GM12874 (cell line): Measurements from ENCODE around the gene SAC3D1.

ENCODE experiments used
- TF ChIP-seq, protein P1 (sequence below): IDR thresholded peaks from 2 replicates; pipeline ENCODE4 v1.5.1; 2011; ENCODE audit warnings: low read depth, mild to moderate bottlenecking, control low read depth, low read length, moderate library complexity; ENCODE audit not compliant: insufficient read depth

Gene SAC3D1

DNA sequence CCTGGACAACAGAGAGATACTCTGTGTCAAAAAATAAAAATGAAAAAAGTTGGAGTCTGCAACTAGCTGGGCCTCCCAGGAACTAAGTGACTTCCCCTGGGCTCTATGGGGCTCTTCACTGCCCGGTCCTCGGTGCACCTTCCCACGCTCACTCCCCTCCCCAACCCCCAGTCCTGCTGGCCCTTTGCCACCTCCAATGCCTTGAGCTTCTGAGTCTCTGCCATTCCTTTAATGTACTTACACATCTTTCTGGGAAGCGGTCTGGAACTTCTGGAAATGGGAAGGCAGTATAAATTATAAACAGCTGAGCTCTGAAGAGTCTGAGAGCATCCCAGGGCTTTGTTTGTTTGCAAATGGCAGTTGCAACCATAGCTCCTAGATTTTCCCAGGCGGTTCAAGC, 38.3 kb upstream of the SAC3D1 start:
- TF ChIP-seq, protein P1, sequence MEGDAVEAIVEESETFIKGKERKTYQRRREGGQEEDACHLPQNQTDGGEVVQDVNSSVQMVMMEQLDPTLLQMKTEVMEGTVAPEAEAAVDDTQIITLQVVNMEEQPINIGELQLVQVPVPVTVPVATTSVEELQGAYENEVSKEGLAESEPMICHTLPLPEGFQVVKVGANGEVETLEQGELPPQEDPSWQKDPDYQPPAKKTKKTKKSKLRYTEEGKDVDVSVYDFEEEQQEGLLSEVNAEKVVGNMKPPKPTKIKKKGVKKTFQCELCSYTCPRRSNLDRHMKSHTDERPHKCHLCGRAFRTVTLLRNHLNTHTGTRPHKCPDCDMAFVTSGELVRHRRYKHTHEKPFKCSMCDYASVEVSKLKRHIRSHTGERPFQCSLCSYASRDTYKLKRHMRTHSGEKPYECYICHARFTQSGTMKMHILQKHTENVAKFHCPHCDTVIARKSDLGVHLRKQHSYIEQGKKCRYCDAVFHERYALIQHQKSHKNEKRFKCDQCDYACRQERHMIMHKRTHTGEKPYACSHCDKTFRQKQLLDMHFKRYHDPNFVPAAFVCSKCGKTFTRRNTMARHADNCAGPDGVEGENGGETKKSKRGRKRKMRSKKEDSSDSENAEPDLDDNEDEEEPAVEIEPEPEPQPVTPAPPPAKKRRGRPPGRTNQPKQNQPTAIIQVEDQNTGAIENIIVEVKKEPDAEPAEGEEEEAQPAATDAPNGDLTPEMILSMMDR, result no peak

DNA sequence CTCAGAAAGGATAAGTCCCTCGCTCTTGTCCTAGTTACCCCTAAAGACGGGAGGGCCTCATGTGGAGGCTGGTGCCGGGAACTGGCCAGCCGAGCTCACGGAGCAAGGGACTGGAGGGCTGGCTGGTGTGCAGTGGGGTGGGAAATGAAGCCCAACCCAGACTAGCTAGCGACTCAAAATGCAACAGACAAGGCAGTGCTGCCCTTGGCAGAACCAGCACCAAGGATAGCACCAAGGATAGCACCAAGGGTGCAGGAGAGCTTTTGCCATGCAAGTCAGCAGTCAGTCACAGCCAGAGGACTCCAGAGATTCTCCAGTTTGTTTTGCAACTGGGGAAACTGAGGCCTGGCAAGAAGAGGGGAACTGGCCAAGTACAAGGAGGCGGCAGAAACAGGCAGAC, 37.7 kb upstream of the SAC3D1 start:
- TF ChIP-seq, protein P1, result no peak

GRCh38 chr11:65008016-65008415, 33.0 kb upstream of the SAC3D1 start:
- TF ChIP-seq, protein P1, result no peak

DNA sequence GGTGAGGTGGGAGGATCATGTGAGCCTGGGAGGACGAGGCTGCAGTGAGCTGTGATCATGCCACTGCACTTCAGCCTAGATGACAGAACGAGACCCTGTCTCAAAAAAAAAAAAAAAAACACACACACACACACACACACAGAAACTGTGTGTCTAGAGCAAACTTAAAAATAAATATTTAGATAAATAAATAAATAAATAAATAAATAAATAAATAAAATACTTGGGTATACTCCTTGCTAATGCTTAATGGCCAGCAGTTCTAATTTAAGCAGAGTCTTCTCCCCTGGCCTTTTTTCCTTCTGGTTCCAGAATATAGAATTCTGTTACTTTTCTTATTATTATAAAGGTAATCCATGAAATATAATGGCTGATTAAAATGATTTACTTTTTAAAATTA, 32.1 kb upstream of the SAC3D1 start:
- TF ChIP-seq, protein P1, result no peak

DNA sequence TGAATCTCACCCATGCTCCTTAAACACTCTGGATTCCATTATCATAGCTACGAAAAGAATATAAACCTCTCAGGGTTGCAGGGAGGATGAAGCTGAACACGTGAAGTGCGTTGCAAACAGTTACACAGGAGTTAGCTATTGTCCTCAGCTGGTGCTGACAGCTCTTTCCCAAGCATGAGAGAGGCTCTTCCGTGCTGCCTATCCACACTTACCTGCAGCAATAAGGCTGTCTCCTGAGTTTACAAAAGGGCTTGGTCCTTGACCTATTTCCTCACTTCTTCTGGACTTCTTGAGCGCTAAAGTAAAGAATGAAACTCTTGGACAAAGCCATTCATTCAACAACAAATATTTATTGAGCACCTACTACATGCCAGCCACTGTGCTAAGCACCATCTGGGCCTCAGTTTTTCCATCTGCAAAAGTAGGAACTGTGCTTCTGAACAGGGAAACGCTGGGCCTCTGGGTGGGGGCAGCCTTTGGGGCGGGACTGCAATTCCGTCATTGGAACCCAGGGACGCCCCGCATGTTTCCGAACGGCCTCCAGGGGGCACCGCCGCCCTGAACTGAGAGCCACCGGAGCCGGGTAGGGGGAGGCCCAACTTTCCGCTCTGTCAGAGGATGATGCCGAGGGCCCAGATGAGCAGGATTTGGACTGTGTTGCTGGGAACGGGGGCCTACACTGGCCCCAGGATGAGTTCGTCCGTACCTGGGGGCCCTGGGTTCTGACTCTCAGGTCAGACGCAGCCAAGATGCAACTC, 27.7 kb upstream of the SAC3D1 start:
- TF ChIP-seq, protein P1, result peak; percentile 80

DNA sequence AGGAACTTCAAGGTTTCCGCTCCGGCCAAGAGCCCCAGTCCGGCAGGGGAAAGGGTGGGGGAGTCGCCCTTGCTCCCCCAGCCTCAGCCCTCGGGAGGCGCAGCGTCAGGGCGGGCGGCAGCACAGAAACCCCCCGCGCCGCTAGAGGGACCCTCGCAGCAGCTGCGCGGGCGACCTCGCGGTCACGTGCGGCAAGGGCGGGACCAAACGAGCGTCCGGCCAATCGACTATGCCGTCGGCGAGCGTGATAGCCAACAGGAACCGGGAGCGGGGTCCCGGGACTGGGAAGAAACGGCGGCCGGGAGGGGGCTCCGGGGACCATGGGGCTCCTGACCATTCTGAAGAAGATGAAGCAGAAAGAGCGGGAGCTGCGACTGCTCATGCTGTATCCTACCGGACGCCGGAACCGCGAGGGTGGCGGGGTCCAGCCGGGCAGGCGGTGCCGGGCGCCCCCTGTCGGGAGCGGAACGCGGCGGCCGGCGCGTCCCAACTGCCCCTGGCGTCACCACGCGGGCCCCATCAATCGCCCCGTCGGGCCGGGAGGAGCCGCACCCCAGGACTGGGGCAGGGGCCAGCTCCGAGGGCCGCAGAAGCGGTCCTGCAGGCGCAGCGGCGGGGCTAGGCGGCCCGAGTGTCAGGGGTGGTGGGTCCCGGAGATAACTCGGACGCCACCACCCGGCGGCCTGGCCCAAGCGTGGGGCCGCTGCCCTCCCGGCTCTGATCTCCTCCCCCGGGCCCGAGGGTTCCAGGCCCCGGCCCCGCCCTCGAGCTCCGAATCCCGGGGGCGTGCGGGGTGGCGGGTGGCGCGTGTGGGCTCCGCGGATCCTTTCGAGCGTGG, 26.9 kb upstream of the SAC3D1 start, which contains the start of gene ARL2:
TSS of gene ARL2 (plus strand) at position 273 of the 838 bp plus-strand sequence. CDS start at position 321, 48 bp downstream.
- TF ChIP-seq, protein P1, result peak; percentile 86

DNA sequence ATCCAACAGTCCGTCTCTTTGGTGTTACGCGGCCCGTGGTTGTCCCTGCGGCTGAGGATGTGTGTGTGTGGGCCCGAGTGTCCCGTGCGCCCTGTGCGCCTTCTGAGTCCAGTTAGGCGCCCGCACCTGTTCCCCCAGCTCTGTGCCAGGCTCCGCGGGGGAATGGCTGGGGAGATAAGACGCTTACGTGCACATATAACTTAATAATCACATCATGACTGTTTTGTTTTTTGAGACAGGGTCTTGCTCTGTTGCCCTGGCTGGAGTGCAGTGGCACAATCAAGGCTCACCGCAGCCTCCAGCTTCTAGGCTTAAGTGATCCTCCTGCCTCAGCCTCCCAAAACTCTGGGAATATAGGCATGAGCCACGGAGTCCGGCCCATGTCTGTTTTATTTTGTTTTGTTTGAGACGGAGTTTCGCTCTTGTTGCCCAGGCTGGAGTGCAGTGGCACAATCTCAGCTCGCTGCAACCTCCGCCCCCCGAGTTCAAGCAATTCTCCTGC, 26.2 kb upstream of the SAC3D1 start:
- TF ChIP-seq, protein P1, result no peak
